Cerebellar cortex (tissue), 1 donor: ENCODE measurements around the gene GSTA3.
"Not testable (repeated sequence)": the region's sequence is repeated elsewhere in the genome, so short reads cannot be mapped to it uniquely, and the experiment has no call there.

Experiments used
- DNase-seq: peaks from one replicate; pipeline ENCODE4 v3.0.0-alpha.2; 2015; ENCODE audit warnings: low spot score

GSTA3 gene

GRCh38 chr6:52909531-52909930 is at the start of gene GSTA3:
Gene GSTA3, minus strand, starts transcription at chr6:52909698. Its CDS starts 3,864 bp downstream, at chr6:52905834.
- no peak for DNase-seq

DNA sequence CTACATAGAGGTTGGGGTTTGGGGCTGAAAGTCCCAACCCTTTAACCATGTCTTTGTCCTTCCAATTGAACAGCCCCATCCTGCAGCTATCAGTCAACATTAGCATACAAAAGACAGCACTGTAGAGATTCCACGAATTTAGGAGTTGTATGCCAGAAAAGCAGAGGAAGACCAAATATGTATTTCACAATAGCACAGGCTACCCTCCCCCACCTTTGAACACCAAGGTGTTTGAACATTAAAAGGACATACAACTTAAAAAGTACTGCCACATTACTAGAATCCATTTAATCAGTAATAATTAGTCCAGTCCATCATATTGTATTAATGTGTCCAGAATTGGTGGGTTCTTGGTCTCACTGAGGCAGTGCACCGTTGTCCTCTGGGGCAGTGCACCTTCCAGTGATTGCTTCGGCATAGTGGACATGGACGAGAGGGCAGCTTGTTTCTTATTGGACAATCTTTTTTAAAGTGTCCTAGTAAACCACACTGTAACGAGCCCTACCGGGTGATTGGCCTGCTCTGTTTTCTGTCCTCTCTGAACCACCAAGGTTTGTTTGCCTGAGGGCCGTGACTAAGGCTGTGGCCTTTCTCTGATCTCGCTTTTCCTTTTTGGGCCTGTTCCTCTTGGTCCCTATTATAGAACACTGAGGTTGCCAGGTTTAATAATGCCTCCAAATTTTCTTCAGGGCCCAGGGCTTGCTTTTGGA is 49.2 kb upstream of the GSTA3 start:
- no peak for DNase-seq

GRCh38 chr6:52955871-52956270 is 46.4 kb upstream of the GSTA3 start:
- DNase-seq: no peak

- DNase-seq: no peak
These were observed 44.7 kb upstream of the GSTA3 start for GRCh38 chr6:52953911-52954839.

DNA sequence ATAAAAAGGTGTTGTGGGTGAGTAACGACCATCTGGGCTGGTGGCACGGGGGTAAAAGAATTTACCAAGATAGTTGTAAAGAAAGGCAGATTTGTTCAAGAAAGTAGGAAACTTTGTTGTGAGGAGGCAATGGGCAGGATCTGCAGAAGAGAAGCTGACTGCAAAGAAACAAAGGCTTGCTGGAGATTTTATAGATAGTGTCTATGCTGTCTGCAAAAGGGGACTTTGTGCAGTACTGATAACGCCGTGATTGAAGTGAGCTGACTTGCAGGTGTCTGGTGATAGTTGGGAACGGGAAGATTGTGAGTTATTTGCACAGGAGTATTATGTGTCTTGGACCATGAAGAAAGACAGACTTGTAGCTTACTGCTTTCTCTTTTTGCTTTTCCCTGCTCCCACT is 36.8 kb upstream of the GSTA3 start:
- no peak for DNase-seq

GRCh38 chr6:52942821-52943220 is 33.3 kb upstream of the GSTA3 start:
- not testable (repeated sequence) for DNase-seq

- no peak for DNase-seq
These were observed 32.7 kb upstream of the GSTA3 start for GRCh38 chr6:52942221-52942620.

DNA sequence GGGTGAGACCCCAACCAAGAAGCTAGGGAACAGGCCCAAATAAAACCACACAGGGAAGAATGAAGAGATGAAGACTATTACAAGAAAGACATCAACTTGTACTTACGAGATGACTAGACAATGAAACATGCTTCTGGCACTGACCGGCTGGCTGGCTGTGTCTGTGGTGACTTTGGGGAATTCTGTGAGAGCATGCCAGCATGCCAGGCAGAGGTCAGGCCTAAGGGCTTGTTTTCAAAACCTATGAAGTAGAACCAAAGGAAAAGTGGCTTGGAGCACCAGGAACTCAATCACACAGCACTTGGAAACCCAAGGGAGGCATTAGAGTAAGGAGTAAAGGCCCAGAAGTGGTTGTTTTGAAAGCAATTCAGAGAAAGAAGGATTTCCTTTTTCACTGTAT is 28.4 kb upstream of the GSTA3 start:
- DNase-seq: no peak

GRCh38 chr6:52933778-52934177 is 24.3 kb upstream of the GSTA3 start:
- DNase-seq: no peak

DNA sequence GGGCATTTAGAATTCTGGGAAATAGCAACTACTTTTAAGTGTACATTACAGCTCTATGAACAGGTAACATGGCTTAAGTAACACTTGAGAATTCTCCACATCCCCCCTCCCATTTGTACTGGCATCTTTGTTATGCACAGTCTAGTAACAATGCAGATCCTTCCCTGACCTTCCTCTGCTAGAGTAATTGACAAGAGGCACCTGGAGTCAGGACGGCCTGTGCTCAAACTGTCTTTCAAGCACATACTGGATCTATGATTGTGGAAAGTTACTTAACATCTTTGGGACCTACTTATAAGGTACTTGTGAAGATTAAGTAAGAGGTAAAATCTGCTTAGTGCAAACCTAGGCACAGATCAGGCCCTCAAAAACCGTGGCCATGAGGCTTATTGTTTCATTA is 21.9 kb upstream of the GSTA3 start:
- no peak for DNase-seq

DNA sequence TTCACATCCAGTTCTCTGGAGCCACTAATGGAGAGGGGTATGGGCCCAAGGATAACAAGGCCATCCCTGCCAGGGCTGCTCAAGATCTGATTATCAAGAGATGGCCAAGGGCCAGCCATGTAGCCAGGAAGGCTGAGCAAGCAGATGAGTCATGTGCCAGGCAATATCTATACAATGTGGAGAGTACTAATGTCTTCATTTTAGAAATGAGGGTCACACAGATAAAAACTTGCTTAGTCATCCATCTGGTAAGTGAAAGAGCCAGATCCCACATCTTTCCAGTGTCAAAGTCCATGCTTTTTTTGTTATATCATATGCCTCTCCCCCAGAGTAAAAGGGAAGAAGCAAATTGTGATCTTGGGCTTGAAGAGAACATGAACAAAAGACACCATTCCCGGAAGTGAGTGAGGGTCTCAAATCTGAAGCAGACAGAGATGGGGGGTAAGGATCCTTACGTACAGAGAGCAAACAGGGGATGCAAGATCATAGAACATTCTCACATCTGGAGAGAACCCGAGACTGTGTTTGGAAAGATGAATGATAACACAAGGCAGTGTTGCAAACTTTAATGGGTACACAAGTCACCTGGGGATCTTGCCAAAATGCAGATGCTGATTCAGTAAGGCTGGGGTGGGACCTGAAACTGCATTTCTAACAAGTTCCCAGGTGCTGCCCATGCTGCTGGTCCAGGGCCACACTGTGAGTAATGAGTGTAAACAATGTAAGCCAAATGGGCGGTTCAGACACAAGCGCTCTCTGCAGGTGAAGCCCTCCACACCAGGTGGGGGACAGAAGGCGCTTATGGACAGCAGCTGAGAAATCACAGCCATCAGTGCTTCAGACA is 20.0 kb upstream of the GSTA3 start:
- no peak for DNase-seq

DNA sequence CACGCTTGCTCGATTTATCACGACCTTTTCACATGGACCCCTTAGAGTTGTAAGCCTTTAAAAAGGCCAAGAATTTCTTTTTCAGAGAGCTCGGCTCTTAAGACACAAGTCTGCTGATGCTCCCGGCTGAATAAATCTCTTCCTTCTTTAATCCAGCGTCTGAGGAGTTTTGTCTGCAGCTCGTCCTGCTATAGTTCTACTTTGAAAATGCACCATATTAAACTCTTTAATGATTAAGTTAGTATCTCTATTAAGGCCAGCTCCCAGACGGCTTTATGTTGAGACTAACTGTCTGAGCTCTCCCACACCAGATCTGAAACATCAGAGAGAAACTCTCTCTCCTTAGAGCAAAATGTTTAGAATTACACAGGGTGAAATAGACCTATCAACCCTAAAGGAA is 18.0 kb upstream of the GSTA3 start:
- DNase-seq: no peak

GRCh38 chr6:52925919-52926792 is 16.7 kb upstream of the GSTA3 start:
- no peak for DNase-seq

GRCh38 chr6:52925042-52925441 is 15.5 kb upstream of the GSTA3 start:
- no peak for DNase-seq

DNA sequence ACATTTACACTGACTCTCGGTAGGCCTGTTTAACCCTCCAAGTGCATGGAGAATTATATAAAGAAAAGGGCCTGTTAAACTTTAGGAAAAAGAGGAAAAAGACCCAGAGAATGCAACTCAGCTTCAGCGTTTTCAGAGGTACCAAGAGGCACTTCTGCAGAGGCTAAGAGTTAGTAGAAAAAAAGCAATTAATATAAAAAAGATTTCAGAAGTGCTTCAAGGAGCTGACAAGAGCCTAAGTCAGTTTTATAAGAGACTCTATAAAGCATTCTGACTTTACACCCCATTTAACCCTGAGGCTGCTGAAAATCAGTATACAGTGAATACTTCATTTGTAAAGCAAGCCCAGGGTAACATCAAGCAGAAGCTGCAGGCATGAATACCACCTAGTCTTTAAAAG is 14.2 kb upstream of the GSTA3 start:
- DNase-seq: not testable (repeated sequence)

- no peak for DNase-seq
These were observed 12.7 kb upstream of the GSTA3 start for GRCh38 chr6:52922161-52922560.

DNA sequence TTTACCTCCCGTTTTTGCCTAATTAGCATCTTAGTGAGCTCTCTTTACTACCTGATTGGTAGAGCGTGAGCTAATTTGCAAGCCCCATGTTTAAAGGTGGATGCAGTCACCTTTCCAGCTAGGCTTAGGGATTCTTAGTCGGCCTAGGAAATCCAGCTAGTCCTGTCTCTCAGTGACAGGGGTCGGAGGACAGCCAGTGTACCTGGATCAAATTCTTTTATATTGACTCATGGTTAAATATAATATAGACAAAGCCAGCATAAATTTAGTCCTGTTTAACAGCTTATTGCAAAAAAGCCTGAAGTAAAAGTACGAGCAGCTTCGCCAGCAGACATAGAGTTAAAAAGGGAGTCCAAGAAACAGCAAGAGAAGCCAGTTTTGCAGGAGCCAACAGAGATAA is 12.2 kb upstream of the GSTA3 start:
- DNase-seq: no peak

- DNase-seq: not testable (repeated sequence)
These were observed 10.0 kb upstream of the GSTA3 start for GRCh38 chr6:52919511-52919910.

- DNase-seq: not testable (repeated sequence)
These were observed 9.3 kb upstream of the GSTA3 start for GRCh38 chr6:52918771-52919170.

GRCh38 chr6:52918027-52918686 is 8.7 kb upstream of the GSTA3 start:
- not testable (repeated sequence) for DNase-seq

DNA sequence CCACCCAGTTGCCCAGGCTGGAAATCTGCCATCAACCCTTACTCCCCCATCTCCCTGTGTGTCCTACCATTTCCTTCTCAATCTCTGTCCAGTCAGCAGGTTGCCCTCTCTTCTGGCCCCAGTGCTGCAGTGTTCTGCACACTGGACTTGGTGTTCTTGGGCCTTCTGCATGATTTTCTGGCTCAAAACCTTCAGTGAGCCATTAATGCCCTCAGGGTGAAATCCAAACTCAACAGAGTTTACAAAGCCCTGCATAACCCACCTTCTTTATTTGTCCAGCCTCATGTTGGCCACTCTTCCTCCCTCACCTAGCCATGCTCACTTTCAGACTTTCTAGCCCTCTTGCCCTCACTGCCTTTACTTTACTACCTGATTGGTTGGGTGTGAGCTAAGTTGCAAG is 5.0 kb upstream of the GSTA3 start:
- no peak for DNase-seq
